ENCODE data around the gene FAM135A.
"Not testable (repeated sequence)": the region's sequence is repeated elsewhere in the genome, so short reads cannot be mapped to it uniquely, and the experiment has no call there.

Gene FAM135A

DNA sequence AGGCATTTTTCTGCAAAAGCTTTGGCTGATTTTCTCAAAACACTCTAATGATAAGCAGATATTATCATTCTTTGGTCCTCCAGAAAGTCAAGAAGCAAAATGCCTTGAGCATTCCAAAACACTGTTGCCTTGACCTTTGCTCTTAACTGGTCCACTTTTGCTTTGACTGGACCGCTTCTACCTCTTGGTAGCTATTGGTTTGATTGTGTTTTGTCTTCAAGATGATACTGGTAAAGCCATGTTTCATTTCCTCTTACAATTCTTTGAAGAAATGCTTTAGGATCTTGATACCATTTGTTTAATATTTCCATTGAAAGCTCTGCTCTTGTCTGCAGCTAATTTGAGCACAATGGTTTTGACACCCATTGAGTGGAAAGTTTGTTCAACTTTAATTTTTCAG lies 117.8 kb downstream of the FAM135A start:
- in situ Hi-C loops (cut with MboI; ENCODE audit: low sequenced_read_pairs), result no loop called here

DNA sequence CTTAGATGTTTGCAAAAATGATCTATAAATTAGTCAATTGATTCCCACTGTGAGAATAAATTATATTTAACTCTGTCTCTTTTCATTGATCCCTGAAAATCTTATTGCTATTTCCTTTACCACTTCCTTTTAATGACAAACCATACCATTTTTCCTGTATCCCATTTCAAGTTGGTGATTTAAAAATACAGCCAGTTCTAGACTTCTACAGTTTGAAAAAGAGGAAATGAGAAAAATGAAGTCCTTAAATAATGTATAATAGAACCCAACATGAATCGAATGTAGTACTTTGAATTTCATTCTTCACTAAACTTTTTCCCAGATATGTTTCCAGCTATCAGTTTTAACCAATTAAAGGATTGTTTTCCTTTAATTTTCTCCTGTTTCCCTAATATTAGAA lies 124.0 kb downstream of the FAM135A start:
- in situ Hi-C loops (cut with MboI; ENCODE audit: low sequenced_read_pairs), result no loop called here

DNA sequence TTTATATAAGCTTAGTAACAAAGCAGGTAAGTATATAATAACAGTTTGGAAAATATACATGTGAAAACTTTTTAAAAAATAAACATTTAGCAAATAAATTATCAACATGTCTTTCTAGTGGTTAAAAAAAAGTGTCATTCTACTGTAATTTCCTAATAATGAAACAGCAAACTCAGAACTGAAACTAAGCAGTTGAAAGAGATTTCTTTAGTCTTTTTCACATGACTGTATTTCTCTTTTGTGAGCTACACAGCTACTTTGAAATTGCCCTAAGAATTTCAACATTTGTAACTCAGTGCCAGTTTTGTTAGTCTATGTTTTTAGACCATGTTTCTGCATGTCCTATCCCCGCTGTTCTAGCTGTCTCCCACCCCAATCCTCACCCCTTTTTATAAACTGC lies 125.1 kb downstream of the FAM135A start:
- in situ Hi-C loops (cut with MboI; ENCODE audit: low sequenced_read_pairs), result no loop called here

DNA sequence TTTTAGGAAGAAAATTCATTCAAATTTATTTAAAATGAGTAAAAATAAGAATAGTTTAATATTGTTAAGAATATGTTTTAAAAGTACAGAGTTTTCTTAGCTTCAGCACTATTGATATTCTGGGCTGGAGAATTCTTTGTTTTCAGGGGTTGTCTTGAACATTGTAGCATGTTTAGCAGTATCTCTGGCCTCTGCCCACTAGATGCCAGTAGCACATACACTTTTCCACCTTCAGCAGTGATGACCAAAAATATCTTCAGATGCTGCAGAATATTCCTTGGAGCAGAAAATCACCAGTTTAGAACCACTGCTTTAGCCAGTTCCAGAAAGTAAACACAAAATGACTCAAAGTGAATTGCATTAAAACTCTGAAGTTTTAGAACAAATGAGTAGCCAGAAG lies 134.0 kb downstream of the FAM135A start:
- in situ Hi-C loops (cut with MboI; ENCODE audit: low sequenced_read_pairs), result no loop called here

DNA sequence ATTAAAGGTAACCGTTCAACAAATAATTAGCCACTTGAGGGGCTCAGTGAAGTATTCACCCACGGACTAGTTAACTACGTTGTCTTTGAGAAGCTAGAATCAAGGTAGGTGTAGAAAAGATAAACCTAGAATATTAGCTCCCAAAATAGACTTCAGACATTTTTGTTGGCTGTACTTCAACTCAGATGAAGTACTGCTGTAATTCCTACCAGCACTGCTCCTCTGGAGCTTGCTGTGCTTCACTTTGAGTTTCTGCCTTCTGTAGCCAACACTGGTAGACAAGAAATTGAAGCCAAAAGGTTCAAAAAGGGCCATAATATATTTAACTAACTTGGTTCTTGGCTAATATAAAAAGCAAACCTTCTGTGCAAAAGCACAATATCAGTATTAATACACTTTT lies 134.6 kb downstream of the FAM135A start:
- in situ Hi-C loops (cut with MboI; ENCODE audit: low sequenced_read_pairs), result no loop called here

DNA sequence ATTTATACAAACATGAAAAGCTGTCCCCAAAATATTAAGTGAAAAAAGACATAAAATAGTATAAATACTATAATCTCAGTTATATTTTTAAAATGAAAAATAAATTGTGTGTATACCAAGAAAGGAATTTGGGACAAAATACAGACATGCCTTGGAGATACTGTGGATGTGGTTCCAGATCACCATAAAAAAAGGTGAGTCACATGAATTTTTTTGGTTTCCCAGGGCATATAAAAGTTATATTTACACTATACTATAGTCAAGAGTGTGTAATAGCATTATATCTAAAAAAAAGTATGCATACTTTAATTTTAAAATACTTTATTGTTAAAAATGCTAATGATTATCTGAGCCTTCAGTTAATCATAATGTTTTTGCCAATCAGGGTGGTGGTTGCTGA lies 136.0 kb downstream of the FAM135A start:
- in situ Hi-C loops (cut with MboI; ENCODE audit: low sequenced_read_pairs), result no loop called here

DNA sequence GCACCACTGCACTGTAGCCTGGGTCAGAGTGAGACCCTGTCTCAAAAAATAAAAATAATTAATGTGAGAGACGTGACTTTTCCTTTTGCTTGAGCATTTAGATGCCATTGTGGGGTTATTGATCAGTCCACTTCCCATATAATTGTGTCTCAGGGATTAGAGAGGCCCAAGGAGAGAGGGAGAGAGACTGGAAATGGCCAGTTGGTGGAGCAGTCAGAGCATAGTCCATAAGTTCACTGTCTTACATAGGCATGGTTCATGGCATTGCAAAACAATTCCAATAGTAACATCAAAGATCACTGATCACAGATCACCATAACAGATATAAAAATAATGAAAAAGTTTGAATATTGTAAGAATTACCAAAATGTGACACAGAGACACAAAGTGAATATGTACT lies 138.3 kb downstream of the FAM135A start:
- in situ Hi-C loops (cut with MboI; ENCODE audit: low sequenced_read_pairs), result no loop called here

DNA sequence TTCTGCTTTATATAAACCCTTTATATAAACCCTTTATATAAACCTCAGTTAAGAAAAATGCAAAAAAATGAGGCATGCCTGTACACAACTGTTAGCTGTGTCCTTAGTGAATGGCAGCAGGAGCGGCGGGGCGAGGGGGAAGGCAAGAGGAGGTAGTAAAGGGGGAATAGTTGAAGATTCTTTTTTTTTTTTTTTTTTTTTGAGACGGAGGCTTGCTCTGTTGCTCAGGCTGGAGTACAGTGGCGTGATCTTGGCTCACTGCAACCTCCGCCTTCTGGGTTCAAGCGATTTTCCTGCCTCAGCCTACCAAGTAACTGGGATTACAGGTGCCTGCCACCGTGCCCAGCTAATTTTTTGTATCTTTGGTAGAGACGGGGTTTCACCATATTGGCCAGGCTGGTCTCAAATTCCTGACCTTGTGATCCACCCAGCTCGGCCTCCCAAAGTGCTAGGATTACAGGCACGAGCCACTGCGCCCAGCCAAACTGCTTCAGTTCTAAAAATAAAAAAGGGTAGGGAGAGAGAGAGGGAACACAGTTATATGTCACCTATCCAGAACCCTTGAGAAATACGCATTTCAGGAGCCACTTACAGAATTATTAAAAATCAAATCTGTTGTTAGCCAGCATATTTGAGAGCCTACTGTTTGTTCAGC lies 139.1 kb downstream of the FAM135A start:
- in situ Hi-C loops (cut with MboI; ENCODE audit: low sequenced_read_pairs), result not testable (repeated sequence)

DNA sequence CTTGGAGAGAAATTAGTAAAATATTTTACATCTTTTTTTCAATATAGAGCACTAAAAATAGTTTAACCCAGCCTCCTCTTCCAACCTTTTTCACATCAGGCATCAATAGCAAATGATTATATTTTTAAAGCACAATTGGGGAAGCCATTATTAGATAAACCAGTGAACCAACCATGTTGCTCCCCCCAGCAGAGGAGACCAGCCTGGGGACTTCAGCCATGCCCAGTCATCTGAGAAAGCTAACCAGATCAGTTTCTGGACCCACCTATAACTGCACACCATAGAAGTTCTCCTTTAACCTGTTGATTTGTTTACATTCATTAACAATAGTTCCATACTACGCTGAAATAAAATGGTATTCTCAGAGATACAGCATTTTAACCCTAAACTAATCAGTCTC lies 139.7 kb downstream of the FAM135A start:
- in situ Hi-C loops (cut with MboI; ENCODE audit: low sequenced_read_pairs), result no loop called here

DNA sequence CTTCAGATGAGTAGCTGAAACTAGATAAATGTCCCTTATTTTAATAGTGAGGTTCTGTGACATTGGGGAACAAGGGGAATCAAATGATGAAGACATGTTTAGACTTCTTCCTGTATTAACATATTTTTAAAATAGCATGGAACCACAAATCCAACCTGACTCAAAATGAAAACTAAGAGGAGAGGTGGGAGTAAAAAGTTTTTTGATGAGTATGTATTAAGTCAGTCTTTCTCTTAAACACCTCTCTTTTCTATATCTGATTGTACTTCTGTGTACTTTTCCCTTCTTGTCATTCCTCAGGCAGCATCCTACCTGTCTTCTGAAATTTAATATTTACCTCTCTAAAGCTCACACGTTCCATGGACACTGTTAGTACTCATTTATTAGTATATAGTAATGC lies 144.7 kb downstream of the FAM135A start:
- in situ Hi-C loops (cut with MboI; ENCODE audit: low sequenced_read_pairs), result no loop called here

DNA sequence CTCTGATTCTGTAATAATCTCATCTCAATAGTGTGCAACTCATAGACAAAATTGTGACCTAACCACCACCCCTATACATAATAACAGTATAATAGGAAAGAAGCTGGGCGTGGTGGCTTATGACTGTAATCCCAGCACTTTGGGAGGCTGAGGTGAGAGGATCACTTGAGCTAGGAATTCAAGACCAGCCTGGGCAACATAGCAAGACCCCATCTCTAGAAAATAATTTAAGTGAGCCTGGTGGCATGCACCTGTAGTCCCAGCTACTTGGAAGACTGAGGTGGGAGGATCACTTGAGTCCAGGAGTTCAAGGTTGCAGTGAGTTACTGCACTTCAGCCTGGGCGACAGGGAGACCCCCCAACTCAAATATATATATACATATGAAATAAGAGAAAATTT lies 149.1 kb downstream of the FAM135A start:
- in situ Hi-C loops (cut with MboI; ENCODE audit: low sequenced_read_pairs), result not testable (repeated sequence)

DNA sequence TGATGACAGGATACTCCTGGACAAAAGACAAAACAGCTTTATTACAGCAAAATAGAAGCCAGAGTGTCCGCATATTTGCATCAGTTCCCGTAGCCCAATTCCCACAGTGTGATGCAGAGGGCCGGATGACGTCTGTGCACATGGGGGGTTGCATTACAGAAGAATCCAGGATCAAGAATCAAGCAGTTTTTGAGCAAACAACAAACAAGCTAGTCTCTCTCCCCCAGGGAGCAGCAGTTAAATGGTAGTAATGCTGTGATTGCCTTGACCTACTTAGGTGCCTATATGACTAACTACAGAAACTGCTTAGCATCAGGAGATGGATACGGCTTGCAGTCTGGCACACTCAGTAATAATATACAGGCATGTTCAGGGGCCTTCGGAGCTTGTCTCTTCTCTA lies 150.2 kb downstream of the FAM135A start:
- in situ Hi-C loops (cut with MboI; ENCODE audit: low sequenced_read_pairs), result no loop called here

DNA sequence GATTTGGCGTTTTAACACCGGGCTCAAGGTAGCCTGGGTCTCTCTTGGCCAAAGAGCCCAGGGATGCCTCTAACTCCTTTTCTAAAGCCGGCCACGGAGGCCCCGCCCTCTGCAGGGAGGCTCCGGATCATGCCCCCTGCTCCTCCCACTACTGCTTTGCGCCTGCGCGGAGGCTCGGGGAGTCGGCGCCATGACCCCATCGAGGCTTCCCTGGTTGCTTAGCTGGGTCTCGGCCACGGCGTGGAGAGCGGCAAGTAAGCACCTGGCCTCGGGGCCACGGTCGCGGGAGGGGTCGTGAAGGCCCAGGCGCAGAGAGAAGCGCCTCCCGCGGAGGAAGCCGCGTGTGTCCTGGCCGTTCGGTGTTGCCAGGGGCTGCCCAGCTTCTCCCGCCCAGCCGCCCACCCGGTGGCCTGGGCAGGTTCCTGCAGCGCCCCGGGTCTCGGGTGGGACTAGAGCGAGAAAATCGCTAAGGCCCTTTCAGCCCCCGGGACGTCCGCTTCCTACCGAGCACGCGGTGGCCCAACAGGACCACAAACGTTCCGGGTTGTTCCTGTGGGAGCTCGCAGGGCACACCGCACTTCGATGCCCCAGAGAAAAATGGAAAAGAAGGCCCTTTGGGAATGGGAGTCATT lies 153.6 kb downstream of the FAM135A start, which contains the start of gene SDHAF4:
SDHAF4 (plus strand) TSS at position 180 of the 632 bp plus-strand sequence; CDS start at position 191, 11 bp downstream.
- in situ Hi-C loops (cut with MboI; ENCODE audit: low sequenced_read_pairs), result no loop called here

DNA sequence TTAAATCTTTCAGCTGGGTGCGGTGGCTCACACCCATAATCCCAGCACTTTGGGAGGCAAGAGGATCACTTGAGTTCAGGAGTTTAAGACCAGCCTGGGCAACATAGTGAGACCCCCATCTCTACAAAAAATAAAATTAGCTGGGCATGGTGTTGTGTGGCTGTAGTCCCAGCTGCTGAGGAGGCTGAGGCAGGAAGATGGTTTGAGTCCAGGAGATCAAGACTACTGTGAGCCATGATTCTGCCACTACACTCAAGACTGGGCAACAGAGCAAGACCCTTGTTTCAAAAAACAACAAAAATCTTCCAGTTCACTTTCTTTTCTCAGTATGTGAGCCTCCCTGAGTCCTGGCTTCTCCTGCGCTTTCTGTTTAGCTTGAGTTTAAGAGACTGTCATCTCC lies 161.3 kb downstream of the FAM135A start:
- in situ Hi-C loops (cut with MboI; ENCODE audit: low sequenced_read_pairs), result no loop called here

DNA sequence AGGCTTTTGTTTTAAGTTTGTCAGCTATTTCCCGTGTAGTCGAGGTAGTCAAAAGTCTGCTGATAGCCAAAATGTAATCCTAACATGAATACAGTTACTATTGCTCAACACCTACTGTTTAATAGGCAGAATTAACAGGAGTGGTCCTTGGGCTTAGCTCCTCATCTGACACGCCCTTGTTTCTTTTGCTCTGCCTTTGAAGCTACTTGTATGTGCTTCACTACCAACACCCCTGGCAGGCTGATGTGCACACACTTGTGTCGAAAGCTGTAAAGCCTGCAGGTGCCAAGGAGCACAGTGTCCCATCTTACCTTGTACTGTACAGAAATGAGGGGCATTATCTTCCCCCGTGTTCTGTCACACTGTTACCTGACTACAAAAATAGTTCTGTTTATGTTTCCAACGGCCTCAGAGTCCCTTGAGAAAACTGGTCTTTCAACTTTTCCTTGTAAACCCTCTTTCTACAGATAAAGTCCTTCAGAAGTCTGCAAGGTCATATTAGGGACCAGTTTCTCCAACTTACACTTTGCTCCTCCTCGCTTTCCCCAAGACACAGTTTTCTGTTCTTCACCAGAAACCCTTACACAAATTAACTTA lies 162.7 kb downstream of the FAM135A start:
- in situ Hi-C loops (cut with MboI; ENCODE audit: low sequenced_read_pairs), result no loop called here

DNA sequence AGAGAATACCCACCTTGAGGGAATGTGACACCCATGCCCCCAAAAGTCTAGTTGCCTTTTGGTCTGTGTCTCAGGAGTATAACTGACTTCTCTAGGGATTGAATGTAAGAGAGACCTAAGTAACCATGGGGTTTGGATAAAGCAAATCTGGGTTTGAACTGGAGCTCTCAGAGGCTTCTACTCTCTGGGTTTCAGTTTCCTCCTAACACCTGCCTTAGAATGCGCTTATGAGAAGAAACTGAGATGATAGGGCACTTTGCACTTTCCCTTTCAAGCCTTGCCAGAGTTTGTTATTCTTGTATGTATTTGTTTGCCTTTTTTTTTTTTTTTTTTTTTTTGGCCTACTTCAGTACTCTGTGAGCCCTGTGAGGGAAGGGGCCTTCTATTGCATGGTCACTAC lies 172.8 kb downstream of the FAM135A start:
- in situ Hi-C loops (cut with MboI; ENCODE audit: low sequenced_read_pairs), result no loop called here

DNA sequence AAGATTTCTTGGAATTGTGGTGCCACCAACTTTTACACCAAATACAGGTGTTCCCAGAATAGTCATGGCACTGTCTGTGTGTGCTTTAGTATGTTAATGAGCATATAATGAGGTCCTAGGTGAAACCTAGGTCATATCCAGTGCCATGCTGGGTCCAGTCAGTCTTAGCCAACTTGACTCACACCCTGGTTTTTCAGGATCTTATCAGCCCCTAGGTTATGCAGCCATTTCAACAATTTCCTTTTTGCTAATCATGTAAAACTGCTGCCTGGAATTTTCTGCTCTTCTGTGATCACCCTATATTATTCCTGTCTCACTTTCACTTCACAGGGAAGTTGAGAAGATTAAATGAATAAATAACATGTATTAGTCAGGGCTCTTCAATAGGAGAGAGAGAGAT lies 177.1 kb downstream of the FAM135A start:
- in situ Hi-C loops (cut with MboI; ENCODE audit: low sequenced_read_pairs), result no loop called here

DNA sequence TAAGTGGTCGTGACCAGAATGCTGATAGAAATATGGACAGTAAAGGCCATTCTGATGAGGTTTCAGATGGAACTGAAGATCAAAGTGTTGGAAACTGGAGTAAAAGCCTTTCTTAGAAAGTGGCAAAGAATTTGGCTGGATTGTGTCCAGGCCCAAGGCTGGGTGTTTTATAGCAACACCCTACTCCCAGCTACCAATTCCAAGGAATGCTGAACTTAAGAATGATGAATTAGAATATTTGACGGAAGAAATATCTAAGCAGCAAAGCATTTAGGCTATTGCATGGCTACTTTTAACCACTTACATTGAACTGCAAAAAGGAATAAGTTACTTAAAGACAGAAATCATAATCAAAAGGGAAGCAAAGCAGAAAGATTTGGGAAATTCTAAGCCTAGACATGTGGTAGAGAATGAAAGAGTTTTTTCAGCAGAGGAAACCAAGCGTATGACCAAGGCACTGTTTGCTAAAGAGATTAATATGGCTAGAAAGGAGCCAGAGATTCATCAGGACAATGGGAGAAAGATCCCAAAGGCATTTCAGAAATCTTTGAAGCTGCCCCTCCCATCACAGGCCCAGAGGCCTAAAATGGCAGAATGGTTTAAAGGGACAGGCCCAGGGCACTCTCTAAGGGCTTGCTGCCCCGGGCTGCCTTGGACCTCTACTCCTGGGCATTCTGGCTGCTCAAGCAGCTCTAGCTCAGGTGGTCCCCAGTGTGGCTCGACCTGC lies 179.2 kb downstream of the FAM135A start:
- in situ Hi-C loops (cut with MboI; ENCODE audit: low sequenced_read_pairs), result no loop called here

DNA sequence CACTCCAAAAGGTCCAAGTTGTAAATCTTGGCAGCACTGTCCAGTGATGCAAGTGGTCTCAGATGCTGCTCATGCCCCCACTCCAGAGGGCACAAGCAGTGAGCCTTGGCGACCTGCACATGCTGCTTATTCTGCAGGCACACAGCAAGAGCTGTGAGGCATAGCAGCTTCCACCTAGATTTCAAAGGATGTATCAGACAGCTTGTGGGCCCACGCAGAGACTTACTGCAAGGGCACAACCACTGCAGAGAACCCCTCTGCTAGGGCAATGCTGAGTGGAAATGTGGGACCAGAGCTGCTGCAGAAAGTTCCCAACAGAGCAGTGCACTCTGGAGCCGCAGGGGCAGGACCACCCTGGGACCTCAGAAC lies 179.8 kb downstream of the FAM135A start:
- in situ Hi-C loops (cut with MboI; ENCODE audit: low sequenced_read_pairs), result no loop called here

DNA sequence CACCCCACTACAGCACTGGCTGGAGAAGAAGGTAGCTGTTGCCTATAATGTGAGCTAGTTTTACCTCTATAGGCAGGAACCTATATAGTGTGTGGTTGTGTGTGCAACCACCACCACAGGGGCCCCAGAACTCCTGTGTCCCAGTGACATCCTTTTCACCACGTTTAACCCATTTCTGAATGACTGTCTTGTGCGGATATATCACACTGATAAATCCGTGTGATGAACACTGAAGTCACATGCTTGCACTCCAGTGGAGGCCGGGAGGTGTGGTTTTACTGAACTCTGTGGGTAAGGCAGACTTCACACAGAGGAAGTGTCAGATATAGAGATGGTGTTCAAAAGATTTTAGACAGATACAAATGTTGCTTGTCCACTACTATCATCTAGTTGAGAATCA lies 185.9 kb downstream of the FAM135A start:
- in situ Hi-C loops (cut with MboI; ENCODE audit: low sequenced_read_pairs), result no loop called here

DNA sequence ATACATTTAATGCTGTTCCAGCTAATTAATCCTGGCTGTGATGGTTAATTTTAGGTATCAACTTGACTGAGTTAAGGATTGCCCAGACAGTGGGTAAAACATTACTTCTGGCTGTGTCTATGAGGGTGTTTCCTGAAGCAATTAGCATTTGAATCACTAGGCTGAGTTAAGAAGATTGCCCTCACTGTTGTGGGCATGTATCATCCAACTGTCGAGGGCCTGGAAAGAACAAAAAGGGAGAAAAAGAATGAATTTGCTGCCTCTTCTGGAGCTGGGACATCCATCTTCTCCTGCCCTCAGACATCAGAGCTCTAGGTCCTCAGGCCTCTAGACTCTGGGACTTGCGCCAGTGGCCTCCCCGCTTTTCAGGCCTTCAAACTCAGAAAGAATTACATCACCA lies 187.7 kb downstream of the FAM135A start:
- in situ Hi-C loops (cut with MboI; ENCODE audit: low sequenced_read_pairs), result no loop called here

DNA sequence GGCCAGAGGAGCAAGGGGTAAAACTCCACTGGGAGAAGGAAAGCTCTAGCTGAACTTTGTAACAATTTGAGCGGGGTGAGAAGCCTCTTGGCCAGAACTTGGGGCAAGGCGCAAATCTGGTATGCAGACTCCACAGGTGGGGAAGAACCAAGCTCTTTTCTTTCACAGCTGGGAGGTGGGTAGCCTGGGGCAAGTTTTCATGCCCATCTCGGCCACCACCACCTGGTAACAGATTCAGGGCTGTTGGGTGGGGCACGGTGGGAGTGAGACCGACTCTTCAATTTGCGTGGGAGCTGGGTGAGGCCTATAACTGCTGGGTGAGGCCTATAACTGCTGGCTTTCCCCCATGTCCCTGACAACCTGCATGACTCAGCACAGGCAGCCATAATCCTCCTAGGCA lies 190.9 kb downstream of the FAM135A start:
- in situ Hi-C loops (cut with MboI; ENCODE audit: low sequenced_read_pairs), result no loop called here

All from HL-60/S4 treated with phorbol 12-myristate 13-acetate at 8.2 ng/mL for 4 days and 3 days (cell line).